GM18870 (cell line): Measurements from ENCODE around the gene CCR2.
"Not testable (repeated sequence)": the region's sequence is repeated elsewhere in the genome, so short reads cannot be mapped to it uniquely, and the experiment has no call there.

Source experiments
- ATAC-seq: cut with Tn5 transposase; IDR thresholded peaks from one replicate; pipeline ENCODE4 v1.9.1; 2021; ENCODE audit warnings: moderate library complexity; ENCODE audit not compliant: unreplicated experiment

Gene CCR2

DNA sequence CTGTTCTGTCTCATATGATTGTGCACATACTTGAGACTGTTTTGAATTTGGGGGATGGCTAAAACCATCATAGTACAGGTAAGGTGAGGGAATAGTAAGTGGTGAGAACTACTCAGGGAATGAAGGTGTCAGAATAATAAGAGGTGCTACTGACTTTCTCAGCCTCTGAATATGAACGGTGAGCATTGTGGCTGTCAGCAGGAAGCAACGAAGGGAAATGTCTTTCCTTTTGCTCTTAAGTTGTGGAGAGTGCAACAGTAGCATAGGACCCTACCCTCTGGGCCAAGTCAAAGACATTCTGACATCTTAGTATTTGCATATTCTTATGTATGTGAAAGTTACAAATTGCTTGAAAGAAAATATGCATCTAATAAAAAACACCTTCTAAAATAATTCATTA lies 21.9 kb downstream of the CCR2 start:
- no peak for ATAC-seq

DNA sequence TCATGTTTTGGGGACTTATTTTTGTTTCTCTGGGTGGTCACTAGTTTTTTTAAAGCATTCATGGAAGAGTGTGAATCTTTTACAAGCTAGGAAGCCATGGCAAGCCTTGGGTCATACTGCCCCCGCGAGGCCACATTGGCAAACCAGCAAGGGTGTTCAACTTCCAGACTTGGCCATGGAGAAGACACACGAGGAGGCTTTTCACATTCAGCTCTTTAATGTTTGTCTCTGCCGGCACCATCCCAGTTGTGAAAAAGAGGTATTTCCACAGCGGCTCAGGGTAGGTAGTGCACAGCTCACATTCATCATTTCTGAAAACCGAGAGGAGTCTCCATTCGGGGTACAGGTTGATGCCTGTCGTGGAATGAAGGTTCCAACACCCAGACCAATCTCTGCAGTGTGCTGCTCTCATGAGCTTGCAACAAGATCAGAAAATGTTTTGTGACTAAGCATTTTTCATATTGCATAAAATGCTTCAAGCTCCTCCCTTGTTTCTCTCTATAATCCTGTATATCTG lies 24.6 kb downstream of the CCR2 start:
- ATAC-seq = no peak

DNA sequence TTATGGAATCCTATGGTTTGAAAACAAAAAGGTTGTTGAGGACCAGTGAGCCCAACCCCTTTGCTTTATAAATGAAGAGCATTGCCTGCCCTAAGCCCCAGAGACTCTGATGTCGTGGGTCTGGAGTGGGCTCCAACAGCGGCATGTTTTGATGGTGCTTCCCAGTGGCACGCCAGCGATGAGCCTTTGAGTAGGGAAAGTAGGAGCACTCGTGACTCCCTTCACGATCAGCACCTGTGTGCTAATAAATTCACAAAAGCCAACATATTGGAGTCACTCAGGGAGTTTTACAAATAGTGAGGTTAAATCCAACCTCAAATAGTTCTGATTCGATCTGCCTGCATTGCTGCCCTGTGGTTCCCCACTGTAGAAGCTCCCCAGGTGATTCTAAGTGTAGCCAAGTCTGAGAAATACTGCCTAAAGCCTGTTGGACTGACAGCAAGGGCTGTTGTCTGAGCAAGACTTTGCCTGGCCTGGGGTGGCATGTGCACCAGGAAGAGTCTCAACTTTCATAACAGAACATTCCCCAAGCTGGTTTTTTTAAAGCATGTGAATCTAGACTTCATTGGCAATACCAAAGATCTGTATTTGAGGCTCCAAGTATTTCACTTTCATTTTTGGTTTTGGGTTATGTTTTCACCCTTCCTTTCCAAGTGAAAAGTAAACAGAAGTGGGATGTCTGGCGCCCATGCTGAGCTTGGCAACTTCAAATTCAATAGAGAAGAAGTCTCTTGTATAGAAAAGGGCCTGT lies 26.7 kb downstream of the CCR2 start:
- no peak for ATAC-seq

DNA sequence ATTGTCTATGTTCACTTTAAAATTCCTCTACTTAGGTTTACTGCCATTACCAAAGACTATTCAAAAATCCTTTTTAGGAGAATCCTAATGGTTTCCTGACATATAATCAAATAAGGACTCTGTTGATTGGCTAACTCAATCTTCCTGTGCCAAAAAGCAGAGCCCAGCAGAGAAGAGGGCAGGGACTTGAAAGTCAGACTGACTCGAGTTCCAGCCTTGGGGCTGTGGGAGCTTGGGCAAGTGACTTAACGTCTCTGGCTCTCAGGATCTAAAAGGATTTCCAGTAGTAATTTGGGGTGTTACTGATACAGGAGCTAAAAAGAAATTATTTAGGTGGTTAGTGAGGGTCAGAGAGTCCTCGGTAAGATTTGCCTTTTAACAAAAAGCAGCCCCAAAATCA lies 27.7 kb downstream of the CCR2 start:
- ATAC-seq = no peak

DNA sequence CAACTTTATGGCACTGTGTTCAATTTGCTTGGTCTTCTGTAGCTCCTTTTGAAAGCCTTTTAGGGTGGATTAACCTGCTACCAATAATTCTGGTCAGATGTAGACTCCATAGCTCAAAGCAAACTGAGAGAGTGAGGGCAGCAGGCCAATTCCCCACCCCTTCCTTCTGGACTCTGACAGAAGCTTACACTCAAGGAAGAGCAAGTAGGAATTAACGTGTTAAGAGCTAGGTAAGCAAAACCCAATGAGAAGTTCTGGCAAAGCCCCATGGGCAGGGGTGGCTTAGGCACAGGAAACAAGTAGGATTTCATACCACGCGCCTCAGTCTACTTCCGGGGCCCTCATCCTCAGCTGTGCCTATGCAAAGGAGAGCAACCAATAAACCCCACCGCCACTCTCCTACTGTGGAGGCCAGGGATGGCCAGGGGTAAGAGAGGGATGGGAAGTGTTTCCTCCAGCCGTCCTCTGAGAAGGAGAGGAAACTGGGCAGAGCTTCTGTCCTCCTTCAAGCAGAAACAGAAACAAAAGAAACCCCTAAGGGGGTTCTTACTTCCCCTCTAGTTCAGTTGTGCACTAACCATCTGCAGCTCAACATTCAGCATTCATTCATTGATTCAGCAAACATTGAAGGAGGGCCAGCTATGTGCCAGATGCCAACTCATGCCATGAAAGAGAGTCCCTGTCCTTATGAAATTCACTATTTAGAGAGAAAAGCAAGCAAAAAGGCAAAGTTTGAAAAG lies 29.5 kb downstream of the CCR2 start:
- ATAC-seq = no peak

DNA sequence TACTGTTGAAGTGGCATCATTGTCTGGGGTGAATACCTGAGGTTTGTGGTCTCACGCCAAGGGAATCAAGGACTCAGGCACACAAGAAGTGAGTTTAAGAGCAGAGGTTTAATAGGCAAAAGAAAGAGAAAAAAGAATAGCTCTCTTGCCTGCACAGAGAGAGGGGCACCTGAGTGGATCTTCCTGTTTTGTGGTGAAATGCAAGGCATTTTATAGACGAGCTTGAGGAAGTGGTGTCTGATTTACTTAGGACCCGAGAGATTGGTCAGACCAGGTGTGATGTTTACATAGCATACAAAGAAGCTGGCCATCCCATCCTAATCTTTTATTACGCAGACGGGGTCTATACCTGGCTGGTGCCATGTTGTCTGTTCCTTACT lies 30.0 kb downstream of the CCR2 start:
- no peak for ATAC-seq

DNA sequence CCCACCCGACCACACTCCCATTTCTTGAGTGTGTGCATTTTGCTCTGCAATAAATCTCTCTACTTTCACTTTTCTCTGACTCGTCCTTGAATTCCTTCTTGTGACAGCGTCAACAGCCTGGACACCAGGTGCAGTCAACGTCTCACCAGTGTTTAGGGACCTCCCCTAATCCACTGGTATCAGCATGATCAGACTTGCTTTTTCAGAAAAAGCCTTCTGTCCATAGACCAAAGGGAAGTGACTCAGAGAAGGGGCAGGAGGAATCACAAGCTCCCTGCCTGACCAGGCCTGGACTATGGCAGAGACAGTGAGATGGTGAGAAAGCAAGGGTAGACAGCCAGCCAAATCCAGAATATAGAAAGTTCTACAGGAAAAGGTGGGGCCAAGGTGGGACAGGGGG lies 32.3 kb downstream of the CCR2 start:
- no peak for ATAC-seq

DNA sequence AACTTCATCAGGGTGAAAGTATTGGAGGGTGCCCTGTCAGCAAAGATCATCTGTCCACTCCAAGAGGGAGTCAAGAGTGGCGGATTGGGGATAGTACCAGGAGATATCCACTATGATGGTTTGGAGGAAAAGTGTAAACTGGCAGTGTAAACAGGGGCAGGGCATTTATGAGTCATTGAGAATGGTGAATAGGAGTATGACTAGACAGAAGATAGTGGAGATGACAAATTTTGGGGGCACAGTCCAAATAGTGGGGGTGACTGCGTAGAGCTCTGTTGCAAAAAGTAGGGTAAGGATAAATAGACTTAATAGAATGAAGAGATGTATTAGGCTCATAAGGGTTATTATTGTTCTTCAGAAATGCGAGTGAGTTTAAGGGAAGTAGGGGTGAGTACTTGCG lies 34.9 kb downstream of the CCR2 start:
- ATAC-seq = not testable (repeated sequence)

DNA sequence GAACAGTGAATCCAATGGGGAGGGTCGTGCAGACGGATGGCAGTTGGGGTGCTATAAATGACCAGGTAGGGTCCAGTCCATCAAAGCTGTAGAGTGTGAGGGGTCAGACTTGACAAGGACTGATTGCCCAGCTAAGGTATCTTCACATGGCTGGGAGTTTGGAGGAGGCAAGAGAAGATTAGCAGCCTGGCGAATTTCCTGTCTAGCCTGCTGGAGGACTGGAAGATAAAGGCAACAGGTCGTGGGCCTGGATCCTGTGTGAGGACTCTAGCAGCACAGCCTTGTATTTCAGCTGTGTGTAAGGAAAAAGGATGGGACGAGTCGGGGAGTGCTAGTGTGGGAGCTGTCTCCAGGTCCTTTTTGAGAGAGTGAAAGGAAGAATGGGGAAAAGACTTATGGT lies 35.4 kb downstream of the CCR2 start:
- no peak for ATAC-seq

DNA sequence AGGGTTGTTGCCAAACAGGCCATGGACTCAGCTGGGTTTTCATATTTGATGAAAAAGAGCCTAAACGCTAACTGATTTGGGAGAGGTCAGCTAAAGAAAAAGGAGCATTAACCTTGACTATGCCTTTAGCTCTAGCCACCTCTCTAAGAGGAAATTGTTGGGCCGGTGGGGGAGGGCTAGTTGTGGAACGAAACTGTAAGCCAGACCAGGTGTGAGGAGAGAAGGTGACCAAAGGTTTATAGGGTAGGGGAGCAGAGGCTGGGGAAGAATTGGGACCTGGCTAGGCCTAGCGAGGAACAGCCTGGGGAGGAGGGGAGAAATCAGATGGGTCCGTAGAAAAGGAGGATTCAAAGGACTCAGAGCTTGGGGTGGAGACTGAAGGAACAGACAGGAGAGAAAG lies 37.6 kb downstream of the CCR2 start:
- ATAC-seq = not testable (repeated sequence)

DNA sequence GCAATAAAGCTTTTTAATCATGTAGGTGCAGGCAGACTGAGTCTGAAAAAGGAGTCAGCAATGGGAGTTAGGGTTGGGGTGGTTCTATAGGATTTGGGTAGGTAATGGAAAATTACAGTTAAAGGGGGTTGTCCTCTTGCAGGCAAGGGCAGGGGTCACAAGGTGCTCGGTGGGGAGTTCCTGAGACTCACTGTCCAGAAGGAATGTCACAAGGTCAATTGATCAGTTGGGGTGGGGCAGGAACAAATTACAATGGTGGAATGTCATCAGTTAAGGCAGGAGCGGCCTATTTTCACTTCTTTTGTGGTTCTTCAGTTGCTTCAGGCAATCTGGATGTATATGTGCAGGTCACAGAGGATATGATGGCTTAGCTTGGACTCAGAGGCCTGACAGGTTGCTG lies 39.1 kb downstream of the CCR2 start:
- no peak for ATAC-seq

DNA sequence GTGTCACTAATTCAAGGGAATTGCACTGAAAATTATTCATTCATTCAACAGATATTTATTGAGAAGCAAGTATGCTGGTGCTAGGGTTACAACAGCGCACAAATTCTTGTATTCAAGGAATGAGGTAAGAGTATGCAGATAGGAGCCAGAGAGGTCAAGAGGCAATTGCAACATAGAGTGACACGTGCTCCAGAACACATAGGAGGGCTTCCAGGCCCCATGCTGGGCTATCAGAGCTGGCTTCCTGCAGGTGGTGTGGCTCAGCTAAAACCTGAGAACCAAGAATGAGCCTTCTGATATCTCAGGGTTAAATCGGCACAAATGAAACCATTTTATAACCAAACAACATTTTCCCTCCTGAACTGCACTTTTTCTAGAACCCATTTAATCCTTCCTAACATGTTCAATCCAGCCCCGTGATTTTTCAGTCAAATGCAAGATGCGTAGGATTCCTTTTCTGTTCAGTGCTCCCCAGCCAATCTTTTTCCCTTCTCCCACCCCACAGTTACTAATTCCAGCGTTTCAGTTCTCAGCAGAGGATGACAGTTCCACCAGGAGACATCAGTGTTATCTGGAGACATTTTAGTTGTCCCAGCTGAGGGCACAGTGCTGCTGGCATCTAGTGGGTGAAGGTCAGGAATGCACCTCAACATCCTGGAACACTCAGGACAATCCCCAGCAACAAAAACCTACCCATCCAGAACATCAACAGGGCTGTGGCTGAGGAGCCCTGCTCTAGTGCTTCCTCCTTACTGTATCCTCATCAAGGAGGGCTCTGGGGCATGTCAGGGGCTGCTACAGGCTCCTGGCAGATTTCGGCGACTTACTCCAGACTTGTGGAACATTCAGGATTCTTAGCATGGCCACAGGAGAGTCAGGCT lies 39.9 kb downstream of the CCR2 start:
- ATAC-seq = no peak

DNA sequence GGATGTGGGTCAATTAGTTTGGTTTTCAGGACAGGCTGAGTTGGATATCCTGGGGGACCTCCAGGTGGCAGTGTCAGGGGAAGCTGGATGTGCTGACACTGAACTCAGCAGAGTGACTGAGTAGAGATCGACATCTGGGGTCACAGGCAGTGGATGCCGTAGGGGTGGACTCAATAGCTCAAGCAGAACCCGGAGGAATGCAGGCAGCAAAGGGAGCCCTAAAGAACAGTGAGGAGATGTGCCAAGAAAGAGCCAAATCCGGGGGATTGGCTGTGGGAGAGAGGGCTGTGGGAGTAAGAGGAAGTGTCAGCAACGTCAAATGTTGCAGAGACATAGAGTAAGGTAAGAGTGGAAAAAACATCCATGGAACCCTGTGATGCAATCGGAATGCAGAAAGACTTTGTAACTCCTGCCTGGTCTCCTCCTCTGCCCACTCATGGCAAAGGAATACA lies 41.3 kb downstream of the CCR2 start:
- ATAC-seq = no peak

DNA sequence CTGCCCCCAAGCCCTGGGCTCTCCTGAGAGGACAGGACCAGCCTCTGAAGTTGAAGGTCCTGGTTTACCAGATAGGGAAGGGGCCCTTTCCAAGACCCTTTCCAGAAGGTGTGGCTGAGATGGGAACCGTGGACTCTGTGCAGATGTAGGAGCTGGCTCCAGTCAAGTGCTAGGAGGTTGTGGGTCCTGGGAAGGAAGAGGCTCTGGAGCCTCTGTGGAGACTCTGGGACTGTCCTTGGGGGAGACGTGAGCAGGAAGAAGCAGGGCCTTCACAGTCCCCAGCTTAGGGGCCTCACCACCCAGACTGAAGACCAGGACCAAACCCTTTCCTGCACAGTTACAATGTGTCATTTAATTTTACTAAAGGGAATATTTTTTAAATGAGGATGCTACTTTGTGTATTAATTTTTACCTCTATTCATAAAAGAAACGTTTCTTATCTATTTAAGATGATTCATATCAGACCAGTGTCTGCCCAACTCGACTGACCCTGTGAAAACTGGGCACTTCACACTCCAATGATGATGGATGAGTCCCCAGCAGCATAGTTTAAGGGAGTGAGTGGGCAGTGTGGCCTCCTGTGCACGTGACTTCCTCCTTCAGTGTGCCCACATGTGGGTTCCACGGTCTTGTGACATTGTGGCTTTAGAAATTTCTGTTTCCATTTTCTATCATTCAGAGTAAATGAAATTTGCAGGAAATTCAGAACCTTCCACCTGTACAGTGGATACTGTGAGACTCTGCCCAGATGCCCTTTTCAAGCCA lies 42.0 kb downstream of the CCR2 start:
- no peak for ATAC-seq

DNA sequence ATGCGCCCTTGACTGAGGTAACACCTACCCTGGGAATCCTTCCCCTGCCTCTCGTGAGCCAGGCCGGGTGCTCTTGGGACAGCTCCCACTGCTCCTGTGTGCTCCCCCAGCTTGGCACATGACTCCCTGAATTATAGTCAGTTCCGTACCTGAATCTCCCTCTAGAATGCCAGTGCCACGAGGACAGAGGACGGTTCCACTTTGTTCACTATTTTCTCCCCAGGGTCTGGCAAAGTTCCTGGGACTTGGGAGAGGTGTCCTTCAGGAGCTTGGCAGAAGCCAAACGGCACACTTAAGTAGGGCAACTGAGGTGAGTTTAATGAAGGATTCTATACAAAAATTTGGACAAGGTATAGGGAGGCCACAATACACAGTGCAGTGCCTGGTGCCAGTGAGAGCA lies 43.2 kb downstream of the CCR2 start:
- ATAC-seq = no peak

DNA sequence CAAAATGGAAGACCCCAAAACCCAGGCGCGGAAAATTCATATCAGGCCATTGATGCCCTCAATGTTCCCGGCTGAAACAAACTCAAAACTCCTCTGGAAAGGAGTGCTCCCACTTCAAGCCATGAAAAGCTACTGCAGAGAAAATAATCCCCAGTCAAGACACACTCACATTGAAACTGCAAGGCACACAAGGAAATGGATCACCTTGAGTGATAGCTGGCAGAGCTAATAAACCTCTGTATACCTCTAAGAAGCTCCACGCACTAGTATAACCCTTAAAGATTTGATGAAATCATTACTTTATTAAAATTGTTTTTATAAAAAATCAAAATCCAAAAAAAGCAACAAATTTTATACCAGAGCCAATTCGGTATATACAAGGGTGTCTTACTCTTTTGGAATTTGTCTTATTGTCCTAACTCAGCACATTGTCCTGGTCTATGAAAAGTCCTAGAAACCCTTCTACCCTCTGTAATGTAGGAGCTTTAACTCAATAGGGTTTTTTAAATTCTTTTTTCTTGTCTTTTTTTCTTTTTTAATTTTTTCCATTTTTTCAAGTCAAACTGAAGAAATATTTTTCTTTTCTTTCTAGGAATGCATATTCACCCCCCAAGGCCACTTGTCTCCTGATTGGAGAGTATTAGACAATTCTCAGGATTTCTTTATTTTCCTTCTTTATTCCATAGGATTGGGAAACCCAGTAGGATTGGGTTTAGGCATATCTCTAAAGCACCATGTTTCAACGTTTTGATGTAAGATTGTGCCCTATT lies 44.5 kb downstream of the CCR2 start:
- no peak for ATAC-seq

DNA sequence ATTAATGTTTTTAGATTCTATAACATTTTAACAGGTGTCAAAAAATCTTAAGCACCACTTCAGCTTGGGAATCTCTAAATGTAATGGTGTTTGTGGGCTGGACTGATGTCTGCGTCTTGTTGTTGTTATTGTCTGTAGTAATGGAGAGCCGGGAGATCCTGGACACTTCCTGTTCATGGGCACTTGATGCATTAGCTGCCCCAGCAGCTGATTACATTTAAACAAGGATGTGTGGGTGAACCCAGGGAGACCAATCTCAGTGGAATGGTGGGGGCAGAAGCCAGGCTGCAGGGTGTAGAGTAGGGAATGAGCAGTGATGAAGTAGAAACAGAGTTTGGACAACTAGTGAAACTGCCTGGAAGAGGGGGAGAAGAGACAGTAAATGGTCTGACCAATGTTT lies 45.2 kb downstream of the CCR2 start:
- ATAC-seq = no peak

DNA sequence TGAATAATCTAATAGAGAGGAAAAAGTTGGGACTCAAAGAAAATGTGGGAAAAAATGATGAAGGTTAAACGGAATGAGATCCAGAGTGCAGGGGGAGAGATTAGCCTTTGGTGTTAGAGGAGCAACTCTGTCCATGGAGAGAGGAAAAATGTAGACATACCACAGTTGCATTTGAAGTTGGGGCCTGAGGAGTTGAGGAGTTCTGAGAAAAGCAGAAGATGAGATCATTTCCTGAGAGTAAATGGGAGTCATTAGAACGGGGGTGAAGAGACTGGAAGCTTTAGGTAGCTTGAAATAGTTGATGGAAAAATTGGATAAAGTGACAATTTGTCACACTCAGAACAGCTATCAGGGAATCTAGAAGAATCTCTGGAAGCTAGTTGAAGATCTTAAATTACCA lies 45.6 kb downstream of the CCR2 start:
- ATAC-seq = no peak

DNA sequence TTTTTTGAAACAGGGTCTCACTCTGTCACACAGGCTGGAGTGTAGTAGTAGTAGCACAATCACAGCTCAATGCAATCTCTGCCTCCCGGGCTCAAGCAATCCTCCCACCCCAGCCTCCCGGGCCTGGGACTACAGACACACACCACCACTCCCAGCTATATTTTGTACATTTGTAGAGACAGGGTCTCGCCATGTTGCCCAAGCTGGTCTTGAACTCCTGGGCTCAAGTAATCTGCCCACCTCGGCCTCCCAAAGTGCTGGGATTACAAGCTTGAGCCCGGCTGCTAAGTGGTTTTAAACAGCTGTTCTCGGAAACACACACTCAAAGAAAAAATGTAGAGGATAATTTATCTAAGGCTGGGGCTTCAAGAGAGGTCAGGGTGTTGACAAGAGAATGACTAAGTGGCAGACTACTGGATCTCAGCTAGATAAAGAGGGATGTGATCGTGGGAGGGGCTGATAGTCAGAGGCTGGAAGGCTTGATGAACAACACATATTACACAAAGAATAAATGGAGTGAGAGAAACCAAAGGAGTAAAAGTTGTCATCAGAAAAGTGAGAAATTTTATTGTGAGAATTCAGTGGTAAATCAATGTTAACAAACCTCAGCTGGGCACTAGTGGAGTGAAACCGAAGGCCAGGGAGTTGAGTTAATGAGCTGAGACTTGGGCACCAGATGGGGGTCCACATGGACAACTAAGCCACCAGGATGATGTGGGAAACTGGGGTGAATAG lies 46.3 kb downstream of the CCR2 start:
- ATAC-seq = no peak
